HTERT RPE-1 (cell line): ENCODE data around the gene GIT2.
"Not testable (repeated sequence)": the region's sequence is repeated elsewhere in the genome, so short reads cannot be mapped to it uniquely, and the experiment has no call there.

Experiments
- in situ Hi-C: fragments of 300-500 bp; cut with MboI; formaldehyde crosslinking; loops from 4 replicates; pipeline ENCODE4 v1.14.3; 2020; ENCODE audit warnings: low sequenced_read_pairs

GIT2 gene, protein sequence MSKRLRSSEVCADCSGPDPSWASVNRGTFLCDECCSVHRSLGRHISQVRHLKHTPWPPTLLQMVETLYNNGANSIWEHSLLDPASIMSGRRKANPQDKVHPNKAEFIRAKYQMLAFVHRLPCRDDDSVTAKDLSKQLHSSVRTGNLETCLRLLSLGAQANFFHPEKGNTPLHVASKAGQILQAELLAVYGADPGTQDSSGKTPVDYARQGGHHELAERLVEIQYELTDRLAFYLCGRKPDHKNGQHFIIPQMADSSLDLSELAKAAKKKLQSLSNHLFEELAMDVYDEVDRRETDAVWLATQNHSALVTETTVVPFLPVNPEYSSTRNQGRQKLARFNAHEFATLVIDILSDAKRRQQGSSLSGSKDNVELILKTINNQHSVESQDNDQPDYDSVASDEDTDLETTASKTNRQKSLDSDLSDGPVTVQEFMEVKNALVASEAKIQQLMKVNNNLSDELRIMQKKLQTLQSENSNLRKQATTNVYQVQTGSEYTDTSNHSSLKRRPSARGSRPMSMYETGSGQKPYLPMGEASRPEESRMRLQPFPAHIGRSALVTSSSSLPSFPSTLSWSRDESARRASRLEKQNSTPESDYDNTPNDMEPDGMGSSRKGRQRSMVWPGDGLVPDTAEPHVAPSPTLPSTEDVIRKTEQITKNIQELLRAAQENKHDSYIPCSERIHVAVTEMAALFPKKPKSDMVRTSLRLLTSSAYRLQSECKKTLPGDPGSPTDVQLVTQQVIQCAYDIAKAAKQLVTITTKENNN

GRCh38 chr12:109995686-109996482 lies at the start of gene GIT2:
GIT2 (minus strand) TSS chr12:109996368; CDS start chr12:109996224, 144 bp downstream.
- in situ Hi-C loops = no loop called here

GRCh38 chr12:110042264-110042663 lies 46.1 kb upstream of the GIT2 start:
- in situ Hi-C loops = no loop called here

GRCh38 chr12:110039085-110039807 lies 43.1 kb upstream of the GIT2 start:
- in situ Hi-C loops = no loop called here

- in situ Hi-C loops = no loop called here
Measured at GRCh38 chr12:110038741-110039084, 42.5 kb upstream of the GIT2 start.

DNA sequence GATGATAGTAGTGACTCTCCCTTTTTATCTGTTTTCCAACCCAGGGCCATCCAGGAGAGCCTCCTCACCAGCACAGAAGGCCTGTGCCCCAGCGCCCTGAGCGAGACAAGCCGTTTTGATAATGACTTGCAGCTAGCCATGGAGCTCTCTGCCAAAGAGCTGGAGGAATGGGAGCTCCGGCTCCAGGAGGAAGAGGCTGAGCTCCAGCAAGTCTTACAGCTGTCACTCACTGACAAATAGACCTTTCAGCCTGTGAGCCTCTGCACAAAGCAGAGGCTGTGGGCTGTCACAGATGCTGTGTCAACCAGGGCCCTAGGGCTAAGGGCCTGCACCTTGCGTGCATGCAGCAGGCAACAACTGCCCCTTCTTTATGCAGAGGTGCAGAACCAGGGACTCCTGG lies 41.1 kb upstream of the GIT2 start:
- in situ Hi-C loops = no loop called here

GRCh38 chr12:110035534-110036104 lies 39.5 kb upstream of the GIT2 start:
- in situ Hi-C loops = no loop called here

DNA sequence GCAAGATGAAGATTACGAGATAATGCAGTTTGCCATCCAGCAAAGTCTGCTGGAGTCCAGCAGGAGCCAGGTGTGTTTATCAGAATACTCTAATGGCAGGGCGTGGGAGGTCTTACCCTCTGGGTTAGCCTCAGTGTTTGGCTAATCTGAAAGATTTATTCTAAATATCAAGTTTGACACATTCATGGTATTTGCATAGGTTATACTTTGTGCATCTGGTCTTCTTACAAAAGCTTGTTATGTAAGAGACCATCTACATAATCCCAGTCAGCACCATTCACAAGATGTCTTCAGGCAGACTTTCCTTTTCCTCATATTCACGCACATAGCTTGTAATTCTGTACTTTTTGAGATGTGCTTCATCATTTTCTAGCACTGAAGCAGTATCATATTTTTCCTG lies 37.7 kb upstream of the GIT2 start:
- in situ Hi-C loops = no loop called here

- in situ Hi-C loops = no loop called here
Measured at GRCh38 chr12:110029290-110029815, 33.2 kb upstream of the GIT2 start.

GRCh38 chr12:110028323-110028722 lies 32.2 kb upstream of the GIT2 start:
- in situ Hi-C loops = no loop called here

DNA sequence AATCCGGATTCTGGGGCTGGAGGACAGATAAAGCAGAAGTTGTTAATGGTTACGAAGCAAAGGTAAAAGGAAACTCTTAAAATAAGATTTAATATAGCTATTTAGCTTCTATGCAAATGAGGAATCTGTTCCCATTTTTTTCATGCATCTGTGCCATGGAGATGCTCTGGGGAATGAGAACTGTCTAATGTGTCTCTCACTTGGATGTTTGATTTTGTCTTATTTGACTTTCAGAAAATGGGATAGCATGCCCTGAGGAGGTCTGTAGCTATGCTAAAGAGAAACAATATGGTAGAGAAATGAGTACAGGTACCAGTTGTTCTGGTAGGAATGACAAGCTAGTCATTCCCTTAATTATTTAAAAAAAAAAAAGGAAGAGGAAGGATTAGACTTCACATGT lies 27.9 kb upstream of the GIT2 start:
- in situ Hi-C loops = no loop called here

- in situ Hi-C loops = no loop called here
Measured at GRCh38 chr12:110023059-110023980, 27.2 kb upstream of the GIT2 start.

- in situ Hi-C loops = no loop called here
Measured at GRCh38 chr12:110020956-110021355, 24.8 kb upstream of the GIT2 start.

- in situ Hi-C loops = no loop called here
Measured at GRCh38 chr12:110015132-110015531, 19.0 kb upstream of the GIT2 start.

DNA sequence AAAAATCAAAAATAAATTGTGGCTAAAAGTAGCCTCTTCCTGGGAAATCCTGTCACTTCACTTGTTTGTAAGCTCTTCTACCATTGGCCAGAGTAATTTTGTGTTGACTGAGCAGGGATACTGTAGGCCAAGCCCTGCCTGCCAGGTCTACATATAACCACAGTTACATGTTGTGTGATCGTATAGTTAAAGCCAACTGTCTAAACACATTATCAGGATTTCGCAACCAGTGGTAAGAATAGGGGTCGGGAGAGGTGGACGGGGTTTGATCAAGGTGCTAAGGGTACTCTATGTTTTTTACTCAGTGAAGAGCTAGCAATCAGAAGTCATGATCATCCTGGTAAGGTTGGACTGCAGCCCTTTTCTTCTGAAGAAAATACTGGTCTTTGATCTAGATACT lies 16.5 kb upstream of the GIT2 start:
- in situ Hi-C loops = no loop called here

- in situ Hi-C loops = no loop called here
Measured at GRCh38 chr12:110012137-110012536, 16.0 kb upstream of the GIT2 start.

GRCh38 chr12:110010853-110011723 lies 14.9 kb upstream of the GIT2 start:
- in situ Hi-C loops = no loop called here

DNA sequence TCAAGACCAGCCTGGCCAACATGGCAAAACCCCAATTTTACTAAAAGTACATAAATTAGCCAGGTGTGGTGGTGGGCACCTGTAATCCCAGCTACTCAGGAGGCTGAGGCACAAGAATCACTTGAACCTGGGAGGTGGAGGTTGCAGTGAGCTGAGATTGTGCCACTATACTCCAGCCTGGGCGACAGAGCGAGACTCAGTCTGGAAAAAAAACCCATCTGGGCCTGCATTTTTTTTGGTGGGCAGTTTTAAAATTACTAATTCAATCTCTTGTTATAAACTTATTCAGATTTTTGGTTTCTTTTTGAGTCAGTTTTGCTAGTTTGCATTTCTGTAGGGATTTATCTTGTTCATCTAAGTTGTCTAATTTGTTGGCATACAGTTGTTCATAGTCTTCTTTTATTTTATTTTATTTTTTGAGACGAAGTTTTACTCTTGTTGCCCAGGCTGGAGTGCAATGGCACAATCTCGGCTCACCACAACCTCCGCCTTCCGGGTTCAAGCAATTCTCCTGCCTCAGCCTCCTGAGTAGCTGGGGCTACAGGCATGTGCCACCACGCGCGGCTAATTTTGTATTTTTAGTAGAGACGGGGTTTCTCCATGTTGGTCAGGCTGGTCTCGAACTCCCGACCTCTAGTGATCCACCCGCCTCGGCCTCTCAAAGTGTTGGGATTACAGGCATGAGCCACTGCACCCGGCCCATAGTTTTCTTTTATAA lies 12.7 kb upstream of the GIT2 start:
- in situ Hi-C loops = not testable (repeated sequence)

DNA sequence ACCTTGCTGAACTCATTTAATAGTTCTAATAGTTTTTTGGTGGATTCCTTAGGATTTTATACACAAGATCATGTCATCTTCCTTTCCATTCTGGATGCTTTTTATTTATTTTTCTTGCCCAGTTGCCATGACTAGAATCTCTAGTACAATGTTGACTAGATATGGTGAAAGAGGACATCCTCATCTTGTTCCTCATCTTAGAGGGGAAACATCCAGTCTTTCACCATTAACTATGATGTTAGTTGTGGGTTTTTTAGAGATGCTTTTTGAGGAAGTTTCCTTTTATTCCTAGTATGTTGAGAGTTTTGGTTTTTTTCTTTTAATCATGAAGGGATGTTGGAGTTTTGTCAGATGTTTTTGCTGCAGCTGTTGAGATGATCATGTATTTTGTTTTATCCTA lies 11.7 kb upstream of the GIT2 start:
- in situ Hi-C loops = no loop called here
